Measurements from ENCODE around the gene KRT14. TPM values are rescaled to one million over a fixed set of nuclear protein-coding genes. Genes with fewer than 3 reads are reported as not detected.

The KRT14 gene
- total RNA-seq, 1 experiment from 2014 or later = 0.15 TPM

DNA sequence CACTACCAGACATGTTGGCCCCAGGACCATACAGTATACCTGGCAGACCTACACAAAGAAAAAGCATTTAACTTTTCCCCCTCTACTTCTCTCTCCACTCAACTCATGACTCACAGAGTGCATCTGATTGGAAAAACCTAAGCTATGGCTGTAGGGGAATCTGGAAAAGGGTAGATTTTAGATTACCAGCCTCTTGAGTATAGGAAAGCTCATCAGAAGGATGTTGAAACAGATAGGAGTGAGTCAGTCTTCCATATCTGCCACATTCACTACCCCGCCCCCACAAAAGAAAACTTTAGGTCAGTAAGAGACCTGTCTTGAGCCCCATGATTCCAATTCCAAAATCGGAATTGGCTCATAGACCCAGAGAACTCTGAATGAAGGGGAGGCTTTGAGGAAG, 27.1 kb downstream of the KRT14 start:
- Histone ChIP-seq H3K9me2 (replicated peaks; ENCODE audit: low read length) (no peaks in the 10 kb centered on the region), H3K9ac (ENCODE audit: low read length) (no peak overlapping the region), H3K27me3 (ENCODE audit: low read length) (no peaks in the 10 kb centered on the region), H3K79me2 (ENCODE audit: low read length) (no peaks in the 10 kb centered on the region), H3F3A (ENCODE audit: low read length, unreplicated experiment) (no peaks in the 10 kb centered on the region), H3K4me1 (ENCODE audit: insufficient read depth, low read length) (no peaks in the 10 kb centered on the region), H2AFZ (ENCODE audit: low read length) (no peak overlapping the region), H3K9me3 (ENCODE audit: low read length) (no peaks in the 10 kb centered on the region), H3K27ac (ENCODE audit: low read length) (no peak overlapping the region), H3K36me3 (ENCODE audit: low read depth, low read length) (no peaks in the 10 kb centered on the region), H3K4me3 (ENCODE audit: low read length) (no peak overlapping the region), H4K20me1 (ENCODE audit: low read length) (no peaks in the 10 kb centered on the region), H3K4me2 (ENCODE audit: low read length) (no peak overlapping the region)
- ChIA-PET POLR2A (ENCODE audit: unreplicated experiment) (interaction anchor here (0.5 kb wide), 1 partner anchor 1055 kb away, joined by 5 read pairs; no protein-coding TSS in a partner anchor), CTCF (no interaction called here)
- intact Hi-C loops (cut with micrococcal nuclease) = no loop called here
- ATAC-seq = no peak
- BruUV-seq (replicated peaks) = no TSS peak
- no peak for TF ChIP-seq EZH2 (IDR thresholded peaks at IDR 0.05; ENCODE audit: low read length, unreplicated experiment)
- TF ChIP-seq EZH2phosphoT487 (IDR thresholded peaks at IDR 0.05; ENCODE audit: borderline replicate concordance, low read length) = no peak
- DNase-seq = no peak

DNA sequence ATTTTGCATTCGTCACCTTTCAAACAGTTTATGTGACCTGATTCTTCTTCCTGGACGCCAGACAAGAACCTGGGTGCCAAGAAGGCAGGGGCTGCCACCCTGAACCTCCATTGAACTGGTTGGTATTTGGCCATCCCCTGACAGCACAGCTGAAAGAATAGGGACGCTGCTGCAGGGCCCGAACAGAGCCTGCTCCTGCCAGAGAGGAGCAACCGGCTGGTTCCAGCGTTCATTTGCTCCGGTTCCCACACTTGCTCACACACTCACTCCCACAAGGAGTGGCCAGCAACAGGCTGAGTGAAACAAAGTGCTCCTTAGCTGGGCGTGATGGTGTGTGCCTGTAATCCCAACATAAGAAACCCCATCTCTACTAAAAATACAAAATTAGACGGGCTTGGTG, 29.8 kb downstream of the KRT14 start:
- no peak overlapping the region for H3K4me3 ChIP-seq (ENCODE audit: low read length)
- H3K36me3 ChIP-seq (ENCODE audit: low read depth, low read length) = no peaks in the 10 kb centered on the region
- POLR2A ChIA-PET (ENCODE audit: unreplicated experiment) = no interaction called here
- CTCF ChIA-PET = no interaction called here
- no peak overlapping the region for H3K9ac ChIP-seq (ENCODE audit: low read length)
- no peaks in the 10 kb centered on the region for H3K27me3 ChIP-seq (ENCODE audit: low read length)
- H4K20me1 ChIP-seq (ENCODE audit: low read length) = no peaks in the 10 kb centered on the region
- H3K9me3 ChIP-seq (ENCODE audit: low read length) = no peaks in the 10 kb centered on the region
- no TSS peak for BruUV-seq (replicated peaks)
- ATAC-seq (no peak), DNase-seq (no peak)
- no peaks in the 10 kb centered on the region for H3K4me1 ChIP-seq (ENCODE audit: insufficient read depth, low read length)
- no peak overlapping the region for H3K27ac ChIP-seq (ENCODE audit: low read length)
- TF ChIP-seq EZH2 (IDR thresholded peaks at IDR 0.05; ENCODE audit: low read length, unreplicated experiment) = no peak
- no peak for TF ChIP-seq EZH2phosphoT487 (IDR thresholded peaks at IDR 0.05; ENCODE audit: borderline replicate concordance, low read length)
- TF ChIP-seq, protein P1, sequence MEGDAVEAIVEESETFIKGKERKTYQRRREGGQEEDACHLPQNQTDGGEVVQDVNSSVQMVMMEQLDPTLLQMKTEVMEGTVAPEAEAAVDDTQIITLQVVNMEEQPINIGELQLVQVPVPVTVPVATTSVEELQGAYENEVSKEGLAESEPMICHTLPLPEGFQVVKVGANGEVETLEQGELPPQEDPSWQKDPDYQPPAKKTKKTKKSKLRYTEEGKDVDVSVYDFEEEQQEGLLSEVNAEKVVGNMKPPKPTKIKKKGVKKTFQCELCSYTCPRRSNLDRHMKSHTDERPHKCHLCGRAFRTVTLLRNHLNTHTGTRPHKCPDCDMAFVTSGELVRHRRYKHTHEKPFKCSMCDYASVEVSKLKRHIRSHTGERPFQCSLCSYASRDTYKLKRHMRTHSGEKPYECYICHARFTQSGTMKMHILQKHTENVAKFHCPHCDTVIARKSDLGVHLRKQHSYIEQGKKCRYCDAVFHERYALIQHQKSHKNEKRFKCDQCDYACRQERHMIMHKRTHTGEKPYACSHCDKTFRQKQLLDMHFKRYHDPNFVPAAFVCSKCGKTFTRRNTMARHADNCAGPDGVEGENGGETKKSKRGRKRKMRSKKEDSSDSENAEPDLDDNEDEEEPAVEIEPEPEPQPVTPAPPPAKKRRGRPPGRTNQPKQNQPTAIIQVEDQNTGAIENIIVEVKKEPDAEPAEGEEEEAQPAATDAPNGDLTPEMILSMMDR (conservative IDR thresholded peaks at IDR 0.05; ENCODE audit: low read depth, low read length) = no peak
- H3K9me2 ChIP-seq (replicated peaks; ENCODE audit: low read length) = no peaks in the 10 kb centered on the region
- H3F3A ChIP-seq (ENCODE audit: low read length, unreplicated experiment) = no peaks in the 10 kb centered on the region
- H3K4me2 ChIP-seq (ENCODE audit: low read length) = no peak overlapping the region
- H2AFZ ChIP-seq (ENCODE audit: low read length) = no peak overlapping the region
- no peaks in the 10 kb centered on the region for H3K79me2 ChIP-seq (ENCODE audit: low read length)
- intact Hi-C loops (cut with micrococcal nuclease) = no loop called here

- TF ChIP-seq EZH2 (IDR thresholded peaks at IDR 0.05; ENCODE audit: low read length, unreplicated experiment) (no peak), EZH2phosphoT487 (IDR thresholded peaks at IDR 0.05; ENCODE audit: borderline replicate concordance, low read length) (no peak)
- TF ChIP-seq, protein P1 (conservative IDR thresholded peaks at IDR 0.05; ENCODE audit: low read depth, low read length) = no peak
- H3F3A ChIP-seq (ENCODE audit: low read length, unreplicated experiment) = no peaks in the 10 kb centered on the region
- no peak overlapping the region for H2AFZ ChIP-seq (ENCODE audit: low read length)
- no TSS peak for BruUV-seq (replicated peaks)
- intact Hi-C loops (cut with micrococcal nuclease) = no loop called here
- H3K9ac ChIP-seq (ENCODE audit: low read length) = no peak overlapping the region
- no peak overlapping the region for H3K27ac ChIP-seq (ENCODE audit: low read length)
- no peaks in the 10 kb centered on the region for H3K36me3 ChIP-seq (ENCODE audit: low read depth, low read length)
- no peak overlapping the region for H3K4me3 ChIP-seq (ENCODE audit: low read length)
- no peaks in the 10 kb centered on the region for H3K9me2 ChIP-seq (replicated peaks; ENCODE audit: low read length)
- no peaks in the 10 kb centered on the region for H3K27me3 ChIP-seq (ENCODE audit: low read length)
- no peak for DNase-seq
- no peaks in the 10 kb centered on the region for H3K4me1 ChIP-seq (ENCODE audit: insufficient read depth, low read length)
- CTCF ChIA-PET = no interaction called here
- ATAC-seq = no peak
- POLR2A ChIA-PET (ENCODE audit: unreplicated experiment) = no interaction called here
- H4K20me1 ChIP-seq (ENCODE audit: low read length) = no peaks in the 10 kb centered on the region
- H3K4me2 ChIP-seq (ENCODE audit: low read length) = no peak overlapping the region
- H3K9me3 ChIP-seq (ENCODE audit: low read length) = no peaks in the 10 kb centered on the region
- H3K79me2 ChIP-seq (ENCODE audit: low read length) = no peaks in the 10 kb centered on the region
Measured at GRCh38 chr17:41556306-41556705, 30.4 kb downstream of the KRT14 start.
